ENCODE measurements around the gene ATXN1.
"Not testable (repeated sequence)": the region's sequence is repeated elsewhere in the genome, so short reads cannot be mapped to it uniquely, and the experiment has no call there.

ATXN1 gene

DNA sequence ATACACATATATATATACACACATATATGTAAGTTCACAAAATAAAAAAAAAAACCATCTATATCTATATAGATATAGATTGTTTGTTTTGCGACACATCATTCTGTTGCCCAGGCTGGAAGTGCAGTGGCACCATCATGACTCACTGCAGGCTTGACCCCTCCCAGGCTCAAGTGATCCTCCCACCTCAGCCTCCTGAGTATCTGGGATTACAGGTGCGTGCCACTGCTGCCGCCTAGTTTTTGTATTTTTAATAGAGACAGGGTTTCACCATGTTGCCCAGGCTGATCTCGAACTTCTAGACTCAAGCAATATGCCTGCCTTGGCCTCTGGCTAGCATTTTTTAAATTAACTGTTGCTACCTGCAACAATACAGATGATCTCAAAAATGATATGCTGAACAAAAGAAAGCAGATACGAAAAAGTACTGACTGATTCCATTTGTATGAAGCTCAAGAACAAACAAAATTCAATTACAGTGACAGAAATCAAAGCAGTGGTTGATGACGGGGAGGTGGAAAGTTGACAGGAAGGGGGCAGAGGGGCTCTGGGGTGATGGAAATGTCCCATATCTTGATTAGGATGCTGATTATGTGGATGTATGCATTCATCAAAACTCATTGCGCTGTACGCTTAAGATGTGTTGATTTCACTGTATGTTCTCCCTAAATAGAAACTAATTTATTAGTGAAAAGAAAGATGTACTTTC, 49.6 kb downstream of the ATXN1 start:
- peak; percentile 80 for DNase-seq
- in situ Hi-C loops (cut with HindIII; ENCODE audit: low pct_ligation_motif_present, low pct_unique_long_range_greater_than_20kb, low sequenced_read_pairs): no loop called here

DNA sequence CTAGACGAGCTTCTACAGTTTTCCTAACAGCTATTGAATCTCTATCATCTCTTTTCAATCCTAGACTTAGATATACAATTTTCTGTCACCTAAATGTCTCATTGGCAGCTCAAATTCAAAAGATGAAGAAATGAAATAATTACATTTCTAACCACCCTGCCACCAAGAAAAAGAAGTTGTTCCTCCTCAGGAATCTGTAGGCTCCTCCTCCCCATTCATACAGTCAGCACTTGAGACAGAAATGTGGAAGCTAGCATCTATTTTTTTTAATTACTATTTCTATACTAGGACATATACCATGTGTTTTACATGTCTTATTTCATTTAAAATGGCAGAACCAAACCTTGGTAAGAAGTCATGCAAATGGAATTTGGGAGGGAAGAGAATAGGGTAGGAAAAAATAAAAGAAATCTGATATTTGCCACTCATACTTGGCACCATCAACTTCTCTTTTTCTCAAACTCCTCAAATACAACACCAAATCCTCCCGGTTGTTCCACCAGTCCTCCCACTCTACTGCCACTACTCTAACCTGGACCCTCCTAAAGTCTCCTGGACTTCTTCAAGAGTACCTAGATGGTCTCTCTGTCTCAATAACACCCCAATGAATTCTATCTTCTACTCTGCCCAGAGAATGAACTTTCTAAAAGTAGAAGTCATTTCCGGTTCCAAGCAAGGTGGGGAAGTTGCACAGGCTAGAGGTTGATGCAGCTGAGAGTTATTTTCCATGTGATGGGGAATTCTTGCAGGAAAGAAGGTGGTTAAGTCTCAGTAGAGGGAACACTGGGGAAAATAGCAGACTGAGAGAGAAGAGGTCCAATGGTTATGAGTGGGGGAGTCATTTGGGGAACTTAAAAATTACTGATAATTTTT, 54.1 kb downstream of the ATXN1 start:
- no peak for DNase-seq
- in situ Hi-C loops (cut with HindIII; ENCODE audit: low pct_ligation_motif_present, low pct_unique_long_range_greater_than_20kb, low sequenced_read_pairs): no loop called here

GRCh38 chr6:16706491-16706890, 54.8 kb downstream of the ATXN1 start:
- in situ Hi-C loops (cut with HindIII; ENCODE audit: low pct_ligation_motif_present, low pct_unique_long_range_greater_than_20kb, low sequenced_read_pairs); DNase-seq: not testable (repeated sequence)

DNA sequence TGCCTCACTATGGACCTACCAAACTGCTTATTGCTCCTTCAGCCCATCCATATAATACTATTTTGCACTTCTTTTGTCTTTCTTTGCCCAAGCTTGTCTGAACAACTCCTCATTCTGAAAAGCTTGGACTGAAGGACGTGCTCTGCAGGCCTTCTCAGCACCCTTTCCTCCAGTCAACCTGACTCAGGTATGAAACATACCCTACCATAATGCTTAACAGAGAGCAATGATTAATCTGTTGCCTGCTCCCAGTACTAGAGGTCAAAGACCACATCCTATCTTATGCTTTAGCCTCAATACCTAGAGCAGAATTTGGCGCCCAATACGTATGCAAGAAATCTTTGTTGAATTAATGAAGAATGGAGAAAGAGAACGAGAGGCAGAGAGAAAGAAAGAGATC, 55.2 kb downstream of the ATXN1 start:
- no peak for DNase-seq

GRCh38 chr6:16705081-16705993, 55.9 kb downstream of the ATXN1 start:
- in situ Hi-C loops (cut with HindIII; ENCODE audit: low pct_ligation_motif_present, low pct_unique_long_range_greater_than_20kb, low sequenced_read_pairs): no loop called here

More for the DNA sequence above, 55.2 kb downstream of the ATXN1 start:
- in situ Hi-C loops (cut with HindIII; ENCODE audit: low pct_ligation_motif_present, low pct_unique_long_range_greater_than_20kb, low sequenced_read_pairs): no loop called here

DNA sequence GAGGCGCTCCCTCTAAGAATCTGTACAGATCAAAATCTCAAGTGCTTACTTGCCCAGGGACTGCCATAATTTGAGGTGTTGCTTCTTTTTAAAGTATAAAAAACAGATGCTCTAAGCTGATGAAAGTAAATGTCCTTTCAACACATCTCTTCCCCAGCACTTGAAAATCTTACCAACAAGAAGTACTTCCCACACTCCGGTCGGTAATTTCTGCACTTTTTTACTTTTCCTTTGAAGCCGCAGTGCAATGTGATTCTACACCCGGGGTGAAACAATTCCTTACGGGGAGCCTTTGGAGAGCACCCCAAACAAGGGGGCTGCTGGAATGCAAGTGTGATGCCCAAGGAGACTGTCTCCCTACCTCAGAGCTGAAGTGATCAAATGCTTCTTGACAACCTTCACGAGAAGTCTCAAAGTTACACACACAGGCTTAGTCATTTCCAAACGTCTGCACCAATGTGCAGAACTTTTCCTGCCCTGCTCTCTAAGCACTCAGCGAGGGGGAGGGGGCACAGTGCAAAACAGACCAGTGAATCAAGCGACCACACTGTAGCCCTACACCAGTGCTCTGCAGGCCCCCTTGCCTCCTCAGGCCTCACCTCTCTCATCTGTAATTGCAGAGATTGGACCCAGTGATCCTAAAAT, 56.7 kb downstream of the ATXN1 start:
- no peak for DNase-seq
- in situ Hi-C loops (cut with HindIII; ENCODE audit: low pct_ligation_motif_present, low pct_unique_long_range_greater_than_20kb, low sequenced_read_pairs): no loop called here

More at GRCh38 chr6:16705081-16705993, 55.9 kb downstream of the ATXN1 start:
- DNase-seq: no peak

- DNase-seq; in situ Hi-C loops (cut with HindIII; ENCODE audit: low pct_ligation_motif_present, low pct_unique_long_range_greater_than_20kb, low sequenced_read_pairs): not testable (repeated sequence)
Measured at GRCh38 chr6:16702627-16703378, 58.5 kb downstream of the ATXN1 start.

DNA sequence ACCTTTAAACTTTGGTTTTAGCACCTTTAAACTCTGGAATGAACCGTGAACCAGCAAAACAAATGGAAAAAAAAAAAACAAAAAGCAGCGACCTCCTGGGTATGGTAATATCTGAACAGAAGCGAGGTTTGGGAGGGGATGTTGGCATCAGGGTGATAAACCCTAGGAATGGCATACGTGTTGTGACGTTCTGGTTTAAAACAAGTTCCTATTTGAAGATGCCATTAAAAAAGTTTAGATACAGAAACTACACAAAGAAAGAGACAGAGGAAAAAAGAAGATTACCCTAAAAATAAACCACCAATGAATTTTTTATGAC, 60.4 kb downstream of the ATXN1 start:
- DNase-seq: no peak
- in situ Hi-C loops (cut with HindIII; ENCODE audit: low pct_ligation_motif_present, low pct_unique_long_range_greater_than_20kb, low sequenced_read_pairs): no loop called here

- in situ Hi-C loops (cut with HindIII; ENCODE audit: low pct_ligation_motif_present, low pct_unique_long_range_greater_than_20kb, low sequenced_read_pairs): no loop called here
- no peak for DNase-seq
Measured at GRCh38 chr6:16700202-16700915, 60.9 kb downstream of the ATXN1 start.

- in situ Hi-C loops (cut with HindIII; ENCODE audit: low pct_ligation_motif_present, low pct_unique_long_range_greater_than_20kb, low sequenced_read_pairs): no loop called here
- DNase-seq: no peak
Measured at GRCh38 chr6:16698997-16699868, 62.0 kb downstream of the ATXN1 start.

- DNase-seq: no peak
- in situ Hi-C loops (cut with HindIII; ENCODE audit: low pct_ligation_motif_present, low pct_unique_long_range_greater_than_20kb, low sequenced_read_pairs): no loop called here
Measured at GRCh38 chr6:16698162-16698533, 63.1 kb downstream of the ATXN1 start.

DNA sequence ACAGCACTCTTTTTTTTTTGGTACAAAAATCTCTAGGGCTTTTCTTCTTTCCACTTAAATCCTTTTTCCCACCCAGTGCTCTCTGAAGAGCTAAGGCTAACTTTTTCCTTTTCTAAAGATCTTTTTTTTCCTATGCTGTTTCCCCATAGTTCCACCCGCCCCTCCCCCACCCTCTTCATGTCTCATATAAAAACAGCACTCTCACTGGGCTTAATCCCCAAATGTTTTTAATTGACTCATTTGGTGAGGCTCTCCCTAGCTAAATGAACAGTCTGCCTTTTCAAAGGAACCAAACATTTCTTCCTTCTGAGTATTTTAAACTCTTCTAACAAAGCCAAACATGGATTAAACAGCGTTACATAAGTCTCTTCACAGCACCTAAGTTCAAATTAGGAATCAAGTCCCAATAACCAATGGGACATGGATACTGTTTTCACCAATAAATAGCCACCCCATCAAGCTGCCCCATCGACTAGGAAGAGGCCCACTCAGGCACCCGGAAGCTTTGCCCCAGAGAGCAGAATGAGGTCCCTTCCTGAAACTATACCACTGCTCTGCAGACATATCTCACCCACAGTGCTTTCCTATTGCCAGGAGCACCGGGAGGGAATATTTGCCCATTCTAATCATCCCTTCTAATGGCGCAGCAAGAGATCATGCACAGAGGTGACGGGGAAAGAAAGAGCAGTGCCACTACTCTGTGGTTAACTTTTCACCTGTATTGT, 63.7 kb downstream of the ATXN1 start:
- DNase-seq: no peak
- in situ Hi-C loops (cut with HindIII; ENCODE audit: low pct_ligation_motif_present, low pct_unique_long_range_greater_than_20kb, low sequenced_read_pairs): no loop called here

GRCh38 chr6:16696496-16696895, 64.8 kb downstream of the ATXN1 start:
- in situ Hi-C loops (cut with HindIII; ENCODE audit: low pct_ligation_motif_present, low pct_unique_long_range_greater_than_20kb, low sequenced_read_pairs): no loop called here
- DNase-seq: no peak

GRCh38 chr6:16694781-16695578, 66.3 kb downstream of the ATXN1 start:
- in situ Hi-C loops (cut with HindIII; ENCODE audit: low pct_ligation_motif_present, low pct_unique_long_range_greater_than_20kb, low sequenced_read_pairs): no loop called here
- no peak for DNase-seq

DNA sequence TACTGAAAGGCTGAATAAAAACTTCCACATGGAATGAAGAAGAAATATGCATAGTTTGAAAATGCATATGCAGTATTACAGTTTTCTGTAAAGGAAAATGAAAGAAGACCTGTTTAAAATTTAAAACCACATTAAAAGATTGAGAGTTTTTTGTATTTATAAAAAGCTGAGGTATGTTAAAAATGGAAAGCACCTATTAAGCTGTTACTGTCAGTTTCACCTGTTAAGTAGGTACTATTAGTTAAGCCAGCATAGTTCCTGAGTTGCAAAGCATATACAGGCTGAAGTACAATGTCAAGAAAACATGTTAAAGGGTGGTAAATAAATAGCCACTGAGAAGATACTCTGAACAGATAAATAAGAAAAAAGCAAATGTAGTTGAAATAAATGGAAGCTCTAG, 69.9 kb downstream of the ATXN1 start:
- no peak for DNase-seq
- in situ Hi-C loops (cut with HindIII; ENCODE audit: low pct_ligation_motif_present, low pct_unique_long_range_greater_than_20kb, low sequenced_read_pairs): no loop called here

Measured in ACHN (cell line).